ENCODE measurements around the gene GRN.

Gene GRN

DNA sequence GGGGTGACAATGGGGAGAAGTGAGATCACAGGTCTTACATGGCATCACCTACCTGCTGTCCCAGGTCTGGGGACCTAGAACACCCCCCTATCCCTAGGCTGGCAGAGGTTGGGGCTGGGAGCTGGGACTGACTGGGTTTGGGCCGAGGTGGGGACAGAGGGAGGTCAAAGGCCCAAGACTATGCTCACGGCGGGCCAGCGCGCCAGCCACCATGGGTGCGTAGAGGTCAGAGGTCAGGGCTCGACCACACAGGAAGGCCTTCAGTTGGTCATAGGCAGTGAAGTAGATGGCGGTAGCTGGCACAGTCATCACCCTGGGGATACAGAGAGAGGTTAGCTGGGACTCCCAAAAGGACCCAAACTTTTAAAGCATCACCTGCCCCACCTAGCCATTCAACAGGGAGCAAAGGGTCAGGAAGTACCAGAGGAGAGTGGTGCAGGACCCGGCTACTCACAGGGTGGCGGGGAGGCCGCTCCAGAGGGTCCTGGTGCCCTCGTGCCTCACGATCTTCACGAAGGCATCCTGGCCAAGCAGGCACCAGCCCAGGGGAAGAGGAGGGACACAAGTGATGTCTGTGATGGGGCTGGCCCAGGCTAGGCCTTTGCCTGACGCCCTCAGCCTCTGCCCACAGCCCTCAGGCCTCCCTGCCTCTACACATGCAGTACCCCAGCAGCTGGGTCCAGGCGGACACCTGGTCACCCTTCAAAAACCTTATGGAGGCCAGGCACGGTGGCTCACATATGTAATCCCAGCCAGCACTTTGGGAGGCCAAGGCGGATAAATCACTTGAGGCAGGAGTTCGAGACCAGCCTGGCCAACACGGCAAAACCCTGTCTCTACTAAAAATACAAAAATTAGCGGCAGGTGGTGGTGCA is 23.6 kb upstream of the GRN start:
- no peak for DNase-seq (ENCODE audit: low read depth)
- TF ChIP-seq, protein P1, sequence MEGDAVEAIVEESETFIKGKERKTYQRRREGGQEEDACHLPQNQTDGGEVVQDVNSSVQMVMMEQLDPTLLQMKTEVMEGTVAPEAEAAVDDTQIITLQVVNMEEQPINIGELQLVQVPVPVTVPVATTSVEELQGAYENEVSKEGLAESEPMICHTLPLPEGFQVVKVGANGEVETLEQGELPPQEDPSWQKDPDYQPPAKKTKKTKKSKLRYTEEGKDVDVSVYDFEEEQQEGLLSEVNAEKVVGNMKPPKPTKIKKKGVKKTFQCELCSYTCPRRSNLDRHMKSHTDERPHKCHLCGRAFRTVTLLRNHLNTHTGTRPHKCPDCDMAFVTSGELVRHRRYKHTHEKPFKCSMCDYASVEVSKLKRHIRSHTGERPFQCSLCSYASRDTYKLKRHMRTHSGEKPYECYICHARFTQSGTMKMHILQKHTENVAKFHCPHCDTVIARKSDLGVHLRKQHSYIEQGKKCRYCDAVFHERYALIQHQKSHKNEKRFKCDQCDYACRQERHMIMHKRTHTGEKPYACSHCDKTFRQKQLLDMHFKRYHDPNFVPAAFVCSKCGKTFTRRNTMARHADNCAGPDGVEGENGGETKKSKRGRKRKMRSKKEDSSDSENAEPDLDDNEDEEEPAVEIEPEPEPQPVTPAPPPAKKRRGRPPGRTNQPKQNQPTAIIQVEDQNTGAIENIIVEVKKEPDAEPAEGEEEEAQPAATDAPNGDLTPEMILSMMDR (conservative IDR thresholded peaks at IDR 0.05; ENCODE audit: low read depth, low read length), result no peak
- H3K4me3 ChIP-seq (ENCODE audit: low read depth, low read length), result no peak overlapping the region

DNA sequence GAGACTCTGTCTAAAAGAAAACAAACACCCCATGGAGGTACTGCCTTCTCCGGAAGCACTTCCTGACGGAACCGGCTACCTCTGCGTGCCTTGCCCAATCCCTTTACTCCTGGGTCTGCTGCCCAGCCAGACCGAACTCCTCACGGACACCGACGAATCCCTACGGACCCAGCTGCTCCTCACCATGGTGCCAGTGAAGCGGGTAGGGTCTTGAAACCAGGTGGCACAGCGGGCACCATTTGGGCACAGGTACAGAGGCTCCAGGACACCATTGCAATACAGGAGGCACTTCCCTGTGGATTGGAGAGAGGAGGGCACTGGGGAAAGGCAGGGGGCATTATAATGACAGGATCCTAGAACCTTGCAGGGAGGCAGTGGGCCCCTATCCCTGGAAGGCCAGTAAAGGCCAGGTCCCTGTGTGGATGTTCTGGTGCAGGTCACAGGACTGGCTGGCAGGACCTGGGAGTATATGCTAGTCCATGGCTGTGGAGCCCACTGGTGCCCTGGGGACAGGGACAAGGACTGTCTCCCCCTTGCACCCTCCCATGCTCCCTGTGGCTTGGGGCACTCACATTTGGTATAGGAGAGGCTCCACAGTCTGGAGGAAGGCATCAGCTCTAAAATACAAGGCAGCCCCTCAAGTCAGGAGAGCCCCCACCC is 22.7 kb upstream of the GRN start:
- H3K4me3 ChIP-seq (ENCODE audit: low read depth, low read length), result no peak overlapping the region
- no peak for DNase-seq (ENCODE audit: low read depth)
- TF ChIP-seq, protein P1 (conservative IDR thresholded peaks at IDR 0.05; ENCODE audit: low read depth, low read length), result no peak

DNA sequence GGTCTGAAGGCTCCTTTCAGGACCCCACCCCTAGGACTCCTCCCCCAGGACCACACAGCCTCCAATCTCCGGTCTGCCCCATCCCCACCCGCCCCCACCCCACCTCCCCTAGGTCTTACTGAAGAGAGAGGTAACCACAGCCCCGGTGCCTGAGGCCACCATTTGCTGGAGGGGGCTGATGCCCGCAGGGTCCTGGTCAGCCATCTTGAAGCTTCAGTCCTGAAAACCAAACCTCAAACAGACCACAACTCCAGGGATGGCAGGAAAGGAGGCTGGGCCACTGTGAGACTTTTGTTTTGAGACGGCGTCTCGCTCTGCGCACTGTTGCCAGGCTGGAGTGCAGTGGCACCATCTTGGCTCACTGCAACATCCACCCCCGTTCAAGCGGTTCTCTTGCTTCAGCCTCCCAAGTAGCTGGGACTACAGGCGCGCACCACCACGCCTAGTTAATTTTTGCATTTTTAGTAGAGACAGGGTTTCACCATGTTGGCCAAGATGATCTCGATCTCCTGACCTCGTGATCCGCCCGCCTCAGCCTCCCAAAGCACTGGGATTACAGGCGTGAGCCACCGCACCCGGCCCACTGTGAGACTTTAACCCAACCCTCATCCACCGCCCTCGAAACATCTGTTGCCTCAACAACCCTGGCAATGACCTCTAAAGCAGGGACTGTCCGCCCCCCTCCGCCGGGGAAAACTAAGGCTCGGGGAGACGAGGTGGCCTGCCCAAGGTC is 21.6 kb upstream of the GRN start:
- TF ChIP-seq, protein P1 (conservative IDR thresholded peaks at IDR 0.05; ENCODE audit: low read depth, low read length), result no peak
- DNase-seq (ENCODE audit: low read depth), result no peak

DNA sequence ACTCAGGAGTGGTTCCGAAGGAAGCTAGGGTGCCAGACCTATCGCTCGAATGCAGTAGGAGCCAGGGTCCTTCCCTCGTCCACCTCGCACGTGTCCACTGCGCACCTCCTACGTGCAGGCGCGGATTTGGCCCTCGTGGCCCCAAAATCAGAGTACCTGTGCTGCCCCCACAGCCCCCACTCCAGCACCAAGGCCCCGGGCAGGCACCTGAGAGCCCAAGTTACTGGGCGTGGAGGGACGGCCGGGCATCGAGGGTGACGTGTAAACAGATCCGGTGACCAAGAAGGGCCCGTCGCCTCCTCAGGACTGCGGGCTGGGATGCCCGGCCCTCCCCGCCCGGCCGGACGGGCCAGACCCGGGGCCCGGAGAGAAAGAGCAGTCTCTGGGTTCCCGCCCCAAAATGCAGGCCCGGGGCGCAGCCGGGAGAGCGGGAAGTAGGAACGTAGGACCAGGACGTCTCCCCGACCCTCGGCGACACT is 21.0 kb upstream of the GRN start:
- H3K4me3 ChIP-seq (ENCODE audit: low read depth, low read length), result peak overlapping the region; percentile 87
- TF ChIP-seq, protein P1 (conservative IDR thresholded peaks at IDR 0.05; ENCODE audit: low read depth, low read length), result no peak
- DNase-seq (ENCODE audit: low read depth), result no peak

More for the DNA sequence above, 21.6 kb upstream of the GRN start:
- peak overlapping the region; percentile 87 for H3K4me3 ChIP-seq (ENCODE audit: low read depth, low read length)

DNA sequence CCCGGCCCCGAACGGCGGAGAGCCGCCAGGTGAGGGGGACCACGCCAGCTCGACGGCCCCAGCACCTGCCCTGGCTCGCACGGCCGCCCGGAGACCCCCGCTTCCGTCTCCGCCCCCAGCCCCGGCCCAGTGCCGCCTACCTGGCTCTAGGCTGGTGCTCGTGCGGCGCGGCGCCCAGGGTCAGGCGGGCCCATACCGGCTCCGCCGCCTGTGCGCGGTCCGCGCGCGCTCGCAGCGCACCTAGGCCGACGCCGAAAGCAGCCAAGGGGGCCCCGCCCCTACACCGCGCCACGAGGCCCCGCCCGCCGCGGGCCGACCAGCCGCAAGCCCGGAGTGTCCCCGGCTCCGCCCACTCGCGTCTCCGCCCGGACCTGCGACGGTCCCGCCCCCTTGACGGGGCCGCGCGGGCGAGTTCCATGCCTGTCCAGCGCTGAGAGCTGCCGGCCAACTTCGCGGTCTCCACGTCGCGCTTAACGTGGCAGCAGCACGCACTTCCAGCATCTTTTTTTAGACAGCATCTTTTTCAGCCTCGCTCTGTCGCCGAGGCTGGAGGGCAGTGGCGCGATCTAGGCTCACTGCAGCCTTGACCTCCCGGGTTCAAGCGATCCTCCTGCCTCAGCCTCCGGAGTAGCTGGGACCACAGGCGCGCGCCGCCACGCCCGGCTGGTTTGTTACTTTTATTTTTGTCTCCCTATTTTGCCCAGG is 20.4 kb upstream of the GRN start, which contains the start of gene SLC25A39:
TSS of gene SLC25A39 (minus strand) at position 253 of the 705 bp plus-strand sequence. CDS start 1,261 bp downstream, outside the sequence.
- DNase-seq (ENCODE audit: low read depth), result peak; percentile 96
- TF ChIP-seq, protein P1 (conservative IDR thresholded peaks at IDR 0.05; ENCODE audit: low read depth, low read length), result no peak
- H3K4me3 ChIP-seq (ENCODE audit: low read depth, low read length), result peak within 1 kb of the TSS; percentile 87

DNA sequence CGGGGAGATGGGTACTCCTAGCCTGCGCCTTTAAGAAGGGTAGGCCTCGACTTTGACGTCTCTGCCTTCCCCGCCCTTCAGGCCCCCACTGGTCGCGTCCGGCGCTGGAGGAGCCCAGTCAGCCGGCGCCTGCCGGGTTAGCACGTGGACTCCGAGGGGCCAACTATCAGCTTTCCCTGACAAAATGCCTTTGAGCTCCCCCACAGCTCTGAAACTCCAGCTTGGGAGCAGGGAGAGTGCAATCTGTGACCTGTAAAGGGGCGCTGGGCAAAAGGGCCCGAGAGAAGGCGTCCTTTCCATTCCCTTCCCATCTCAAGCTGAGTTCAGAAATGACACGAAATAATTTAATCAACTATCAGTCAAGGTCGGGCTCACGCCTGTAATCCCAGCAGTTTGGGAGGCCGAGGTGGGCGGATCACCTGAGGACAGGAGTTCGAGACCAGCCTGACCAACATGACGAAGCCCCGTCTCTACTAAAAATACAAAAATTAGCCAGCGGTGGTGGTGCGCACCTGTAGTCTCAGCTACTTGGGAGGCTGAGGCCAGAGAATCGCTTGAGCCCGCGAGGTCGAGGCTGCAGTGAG is 18.1 kb upstream of the GRN start:
- DNase-seq (ENCODE audit: low read depth), result peak; percentile 99
- TF ChIP-seq, protein P1 (conservative IDR thresholded peaks at IDR 0.05; ENCODE audit: low read depth, low read length), result no peak

More for the DNA sequence above, 18.1 kb upstream of the GRN start:
- H3K4me3 ChIP-seq (ENCODE audit: low read depth, low read length), result peak overlapping the region; percentile 25

Measured in choroid plexus epithelial cell (primary cell).